HCT116 (cell line): ENCODE results near the gene ABR. TPM values are rescaled to one million over a fixed set of nuclear protein-coding genes. Genes with fewer than 3 reads are reported as not detected.

Experiments
- ATAC-seq: fragments of 200-7000 bp; cut with Tn5 transposase; 2 replicates; pipeline ENCODE4 v1.9.1; 2020; ENCODE audit warnings: mild to moderate bottlenecking, moderate library complexity
- BruUV-seq: library from RNA; stranded (reverse); fragments of 400-500 nt; replicated peaks from 2 replicates; lab custom pipeline; 2021; lab: Mats Ljungman, UMichigan
- CTCF ChIA-PET: fragments of 300-600 bp; sonication (Branson Sonifier 250); formaldehyde crosslinking; loops from one replicate; lab custom pipeline; 2021; ENCODE audit warnings: antibody characterized with exemption; lab: Charles Lee
- POLR2A ChIA-PET: fragments of 300-600, 350-600 bp; sonication (Branson Sonifier 250); formaldehyde crosslinking; loops from one replicate; lab custom pipeline; 2021; ENCODE audit warnings: antibody characterized with exemption; lab: Charles Lee
- RAD21 ChIA-PET, 2 experiments: fragments of 300-600 bp; sonication (Branson Sonifier 250); formaldehyde crosslinking; loops; one replicate each; lab custom pipeline; 2023; ENCODE audit warnings: low total read pairs in 2 of 2; ENCODE audit not compliant: uncharacterized antibody in 2 of 2, unreplicated experiment in 2 of 2, low non-redundant PET in 1 of 2; lab: Charles Lee
- DNase-seq: peaks from one replicate; pipeline ENCODE4 v3.0.0-alpha.2; 2010; ENCODE audit warnings: low read depth, low spot score
- H2AFZ ChIP-seq: fragments of 200-600 bp; shearing (Covaris generic), sonication (generic); 2 replicates; pipeline ENCODE4 v1.6.1; 2017; ENCODE audit warnings: low read depth, mixed run types, mixed read lengths, antibody characterized with exemption, low read length; ENCODE audit not compliant: poor library complexity, severe bottlenecking
- H3K27ac ChIP-seq: 2 replicates; pipeline ENCODE4 v1.5.1; 2012; ENCODE audit warnings: low read depth, low read length
- H3K27me3 ChIP-seq: fragments of 200-600 bp; sonication (generic); 2 replicates; pipeline ENCODE4 v1.6.1; 2016; ENCODE audit warnings: mixed run types, low read length, mixed read lengths; ENCODE audit not compliant: insufficient read depth
- H3K36me3 ChIP-seq, 2 experiments: fragments of 200-500 bp in 1 of 2; fragments of 200-600 bp in 1 of 2; sonication (Bioruptor generic) in 1 of 2; sonication (generic) in 1 of 2; 2 replicates each; pipeline versions ENCODE4 v1.5.1 to v1.6.1; 2014 to 2016; ENCODE audit warnings: low read length in 2 of 2, inconsistent platforms in 1 of 2, mixed read lengths in 1 of 2, mixed run types in 1 of 2; ENCODE audit not compliant: insufficient read depth in 2 of 2, control insufficient read depth in 1 of 2
- H3K4me1 ChIP-seq, 2 experiments: fragments of 200-600 bp in 1 of 2; sonication (generic) in 1 of 2; 2 replicates each; pipeline versions ENCODE4 v1.5.1 to v1.6.1; 2012 to 2017; ENCODE audit warnings: low read length in 2 of 2, inconsistent platforms in 1 of 2, mild to moderate bottlenecking in 1 of 2, mixed read lengths in 1 of 2, mixed run types in 1 of 2, moderate library complexity in 1 of 2; ENCODE audit not compliant: insufficient read depth in 2 of 2, control insufficient read depth in 1 of 2
- H3K4me2 ChIP-seq: fragments of 200-600 bp; sonication (generic); 2 replicates; pipeline ENCODE4 v1.6.1; 2017; ENCODE audit warnings: mixed run types, low read length, mixed read lengths
- H3K4me3 ChIP-seq, 2 experiments: fragments of 200-600 bp in 1 of 2; sonication (generic) in 1 of 2; replicated peaks in 1 of 2; 2 replicates each; pipeline ENCODE4 v1.5.1; 2011 to 2016; ENCODE audit warnings: low read length in 2 of 2, control low read depth in 1 of 2, low read depth in 1 of 2, mild to moderate bottlenecking in 1 of 2, mixed read lengths in 1 of 2, mixed run types in 1 of 2
- H3K79me2 ChIP-seq: fragments of 200-600 bp; sonication (generic); 2 replicates; pipeline ENCODE4 v1.6.1; 2017; ENCODE audit warnings: mild to moderate bottlenecking, mixed run types, low read length, moderate library complexity, mixed read lengths; ENCODE audit not compliant: insufficient read depth
- H3K9ac ChIP-seq: fragments of 200-600 bp; sonication (generic); 2 replicates; pipeline ENCODE4 v1.6.1; 2016; ENCODE audit warnings: low read length, mixed read lengths
- H3K9me2 ChIP-seq: fragments of 200-600 bp; sonication (generic), shearing (Covaris generic); 2 replicates; pipeline ENCODE4 v1.6.1; 2017; ENCODE audit warnings: mixed run types, mild to moderate bottlenecking, moderate library complexity; ENCODE audit not compliant: insufficient read depth
- H3K9me3 ChIP-seq, 2 experiments: fragments of 200-500 bp in 1 of 2; fragments of 200-600 bp in 1 of 2; sonication (Bioruptor generic) in 1 of 2; sonication (generic) in 1 of 2; 2 replicates each; pipeline ENCODE4 v1.6.1; 2014 to 2017; ENCODE audit warnings: low read length in 2 of 2, mixed read lengths in 2 of 2, inconsistent platforms in 1 of 2, low read depth in 1 of 2, mild to moderate bottlenecking in 1 of 2, mixed run types in 1 of 2, moderate library complexity in 1 of 2; ENCODE audit not compliant: control insufficient read depth in 1 of 2, insufficient read depth in 1 of 2
- H4K20me1 ChIP-seq: fragments of 200-600 bp; sonication (generic), shearing (Covaris generic); 2 replicates; pipeline ENCODE4 v1.6.1; 2017; ENCODE audit warnings: mixed run types, mild to moderate bottlenecking, moderate library complexity; ENCODE audit not compliant: insufficient read depth
- ATF3 ChIP-seq: IDR thresholded peaks from 2 replicates; pipeline ENCODE4 v1.6.1; 2012
- CEBPB ChIP-seq: IDR thresholded peaks from 2 replicates; pipeline ENCODE4 v1.6.1; 2012; ENCODE audit warnings: low read depth
- EGR1 ChIP-seq: IDR thresholded peaks from 2 replicates; pipeline ENCODE4 v1.6.1; 2012; ENCODE audit warnings: low read depth
- EZH2 ChIP-seq: fragments of 200-600 bp; sonication (generic); IDR thresholded peaks from 2 replicates; pipeline ENCODE4 v1.6.1; 2017; ENCODE audit warnings: antibody characterized with exemption, mixed run types
- EZH2phosphoT487 ChIP-seq: fragments of 200-600 bp; IDR thresholded peaks from 2 replicates; pipeline ENCODE4 v1.6.1; 2018; ENCODE audit warnings: antibody characterized with exemption, borderline replicate concordance
- FOSL1 ChIP-seq: IDR thresholded peaks from 2 replicates; pipeline ENCODE4 v1.6.1; 2012; ENCODE audit warnings: low read depth
- MAX ChIP-seq: IDR thresholded peaks from 2 replicates; pipeline ENCODE4 v1.6.1; 2012
- POLR2AphosphoS5 ChIP-seq: IDR thresholded peaks from 2 replicates; pipeline ENCODE4 v1.6.1; 2011; ENCODE audit warnings: mild to moderate bottlenecking, low read depth, low read length, moderate library complexity
- SP1 ChIP-seq: IDR thresholded peaks from 2 replicates; pipeline ENCODE4 v1.6.1; 2012; ENCODE audit warnings: low read depth
- ZBTB33 ChIP-seq: IDR thresholded peaks from 2 replicates; pipeline ENCODE4 v1.6.1; 2011; ENCODE audit warnings: mild to moderate bottlenecking, low read length, moderate library complexity; ENCODE audit not compliant: insufficient replicate concordance; ENCODE audit errors: extremely low read depth
- ZFX ChIP-seq: fragments of 450-650 bp; IDR thresholded peaks from 2 replicates; pipeline ENCODE4 v1.6.1; 2017
- intact Hi-C: fragments of 100-400 bp; cut with micrococcal nuclease; formaldehyde crosslinking; loops from 2 replicates; pipeline ENCODE4 v1.10.0; 2022
- total RNA-seq: library from RNA; stranded (reverse); gene quantifications from one replicate; pipeline ENCODE4 v1.2.1, GENCODE V29; 2021; ENCODE audit not compliant: unreplicated experiment

ABR gene
- total RNA-seq, 1 experiment from 2014 or later: 58.5 TPM

GRCh38 chr17:1177016-1177700, 2.6 kb downstream of the ABR start:
- ChIA-PET POLR2A (no interaction called here), RAD21 (no interaction called here), CTCF (interaction anchor here (1.1 kb wide), 1 partner anchor 121 kb away, joined by 3 read pairs; no protein-coding TSS in a partner anchor)
- no TSS peak for BruUV-seq
- Histone ChIP-seq H3K27ac (no peak overlapping the region), H3K79me2 (no peaks in the 10 kb centered on the region), H3K27me3 (no peaks in the 10 kb centered on the region), H3K9me2 (no peaks in the 10 kb centered on the region), H2AFZ (no peak overlapping the region), H4K20me1 (no peaks in the 10 kb centered on the region), H3K4me3 (no peak overlapping the region), H3K9ac (no peak overlapping the region), H3K36me3 (no peaks in the 10 kb centered on the region), H3K4me1 (peaks cover 3 to 17% of the 10 kb centered on the region in 2 experiments; a peak in 2 of 4 replicates), H3K4me2 (no peak overlapping the region), H3K9me3 (no peaks in the 10 kb centered on the region)
- ATAC-seq: no peak
- TF ChIP-seq ZBTB33 (no peak), POLR2AphosphoS5 (no peak), ATF3 (no peak), MAX (no peak), EZH2phosphoT487 (no peak), EZH2 (no peak), SP1 (no peak), FOSL1 (no peak), ZFX (no peak), EGR1 (no peak), CEBPB (no peak)
- intact Hi-C loops: no loop called here
- no peak for DNase-seq
